Loucy (cell line): ENCODE data around the gene DNAH17.

Experiments used
- EZH2phosphoT487 ChIP-seq: fragments of 200-600 bp; IDR thresholded peaks from 2 replicates; pipeline ENCODE4 v1.6.1; 2018; ENCODE audit warnings: antibody characterized with exemption, mild to moderate bottlenecking, moderate library complexity, borderline replicate concordance
- TF ChIP-seq, protein P1 (sequence below): fragments of 200-600 bp; sonication (generic); conservative IDR thresholded peaks from 2 replicates; pipeline ENCODE4 v1.5.1; 2014; ENCODE audit warnings: mild to moderate bottlenecking, antibody characterized with exemption, low read length

DNA sequence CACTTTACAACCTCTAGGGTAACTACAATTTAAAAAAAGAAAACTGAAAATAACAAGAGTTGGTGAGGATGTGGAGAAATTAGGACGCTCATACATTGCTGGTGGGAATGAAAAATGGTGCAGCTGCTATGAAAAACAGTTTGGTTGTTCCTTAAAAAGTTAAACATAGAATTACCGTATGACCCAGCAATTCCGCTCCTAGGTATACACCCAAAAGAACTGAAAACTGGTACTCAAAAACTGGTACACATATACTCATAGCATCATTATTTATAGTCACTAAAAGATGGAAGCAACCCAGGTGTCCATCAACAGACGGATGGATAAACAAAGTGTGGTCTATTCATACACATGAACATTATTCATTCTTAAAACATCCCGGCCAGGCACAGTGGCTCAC lies 42.9 kb upstream of the DNAH17 start:
- TF ChIP-seq, protein P1, sequence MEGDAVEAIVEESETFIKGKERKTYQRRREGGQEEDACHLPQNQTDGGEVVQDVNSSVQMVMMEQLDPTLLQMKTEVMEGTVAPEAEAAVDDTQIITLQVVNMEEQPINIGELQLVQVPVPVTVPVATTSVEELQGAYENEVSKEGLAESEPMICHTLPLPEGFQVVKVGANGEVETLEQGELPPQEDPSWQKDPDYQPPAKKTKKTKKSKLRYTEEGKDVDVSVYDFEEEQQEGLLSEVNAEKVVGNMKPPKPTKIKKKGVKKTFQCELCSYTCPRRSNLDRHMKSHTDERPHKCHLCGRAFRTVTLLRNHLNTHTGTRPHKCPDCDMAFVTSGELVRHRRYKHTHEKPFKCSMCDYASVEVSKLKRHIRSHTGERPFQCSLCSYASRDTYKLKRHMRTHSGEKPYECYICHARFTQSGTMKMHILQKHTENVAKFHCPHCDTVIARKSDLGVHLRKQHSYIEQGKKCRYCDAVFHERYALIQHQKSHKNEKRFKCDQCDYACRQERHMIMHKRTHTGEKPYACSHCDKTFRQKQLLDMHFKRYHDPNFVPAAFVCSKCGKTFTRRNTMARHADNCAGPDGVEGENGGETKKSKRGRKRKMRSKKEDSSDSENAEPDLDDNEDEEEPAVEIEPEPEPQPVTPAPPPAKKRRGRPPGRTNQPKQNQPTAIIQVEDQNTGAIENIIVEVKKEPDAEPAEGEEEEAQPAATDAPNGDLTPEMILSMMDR, result no peak
- no peak for TF ChIP-seq EZH2phosphoT487
